ENCODE data around the gene SLC4A9. TPM values are rescaled to one million over a fixed set of nuclear protein-coding genes. Genes with fewer than 3 reads are reported as not detected.

SLC4A9 gene
- polyA plus RNA-seq, 3 donors, result 0.28 TPM; not detected in 2

DNA sequence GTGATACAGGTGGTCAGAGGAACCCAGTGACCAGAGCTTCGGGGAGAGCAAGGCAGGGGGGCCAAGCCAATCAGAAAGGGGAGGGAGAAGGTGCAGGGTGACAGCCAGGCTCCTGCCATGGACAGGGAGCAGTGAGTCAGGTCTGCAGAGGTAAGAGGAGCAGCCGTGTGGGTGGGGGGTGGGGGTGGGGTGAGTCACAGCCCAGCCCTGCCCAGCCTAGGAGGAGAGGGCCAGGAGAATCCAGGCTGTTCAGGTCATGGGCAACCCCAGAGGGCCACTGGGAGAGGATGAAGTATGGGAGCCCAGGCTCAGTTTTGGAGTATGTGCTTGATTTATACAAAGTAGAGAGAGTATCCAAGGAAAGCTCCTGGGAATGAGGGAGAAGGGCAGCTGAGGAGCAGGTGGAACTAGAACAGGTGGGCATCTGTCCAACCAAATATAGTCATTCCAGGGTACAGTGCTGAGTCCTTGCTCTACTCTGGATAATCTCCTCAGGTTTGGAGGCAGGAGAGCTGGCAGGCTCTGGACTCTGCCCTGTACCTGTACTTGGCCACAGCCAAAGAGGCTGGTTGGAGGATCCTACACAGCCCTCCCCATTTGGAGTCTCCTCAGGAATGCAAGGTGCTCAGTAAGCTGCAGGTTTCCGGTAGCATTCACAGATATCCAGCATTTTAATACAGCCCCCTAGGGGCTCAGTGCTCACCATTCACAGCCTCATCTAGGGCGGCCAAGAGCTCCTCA lies 15.1 kb upstream of the SLC4A9 start:
- Histone ChIP-seq H4K20me1 (ENCODE audit: insufficient read depth, low read length) (peaks cover 50% of the 10 kb centered on the region), H3K27ac (ENCODE audit: low read depth in 1 of 2, low read length in 2 of 2) (peak overlapping the region in 1 of 2 donors; percentile 11), H3K27me3 (ENCODE audit: control insufficient read depth in 2 of 2, insufficient read depth in 2 of 2, low read length in 2 of 2) (no peaks in the 10 kb centered on the region), H3K4me2 (replicated peaks; ENCODE audit: extremely low read depth, low read length, poor library complexity, severe bottlenecking) (peak overlapping the region; percentile 97), H3K79me2 (ENCODE audit: insufficient read depth, low read length) (peaks cover 33% of the 10 kb centered on the region), H3K4me1 (ENCODE audit: control insufficient read depth in 1 of 2, insufficient read depth in 2 of 2, low read length in 2 of 2) (peaks cover 72 to 80% of the 10 kb centered on the region in 2 donors), H3K9ac (ENCODE audit: insufficient read depth, low read length, poor library complexity, severe bottlenecking) (peak overlapping the region; percentile 13), H2AFZ (ENCODE audit: insufficient read depth, low read depth, low read length, poor library complexity, severe bottlenecking) (no peak overlapping the region), H3K9me3 (replicated peaks in 1 of 2; ENCODE audit: control insufficient read depth in 1 of 2, insufficient read depth in 1 of 2, low read length in 2 of 2) (no peaks in the 10 kb centered on the region), H3K36me3 (replicated peaks in 1 of 2; ENCODE audit: control insufficient read depth in 1 of 2, insufficient read depth in 2 of 2, low read length in 2 of 2) (no peaks in the 10 kb centered on the region), H3K4me3 (replicated peaks in 1 of 3; ENCODE audit: low read depth in 2 of 3, low read length in 3 of 3) (peak overlapping the region; percentile 52 to 99 (median 82))
- 80% methylated on average over 2 of the region's 4 CpGs for WGBS (ENCODE audit: insufficient coverage)
- Mint-ChIP-seq H3K27ac (peak overlapping the region in 6 of 7 donors; percentile 87 to 97 (median 91)), H3K4me3 (peak overlapping the region; percentile 94 to 100), H3K27me3 (ENCODE audit: low read depth in 3 of 3) (peaks cover 3 to 8% (median 5%) of the 10 kb centered on the region in 3 donors), H3K9me3 (peaks cover 0 to 9% (median 2%) of the 10 kb centered on the region in 7 donors), H3K4me1 (peaks cover 67% of the 10 kb centered on the region), H3K36me3 (peaks cover 40 to 58% of the 10 kb centered on the region in 2 donors)
- intact Hi-C loops (cut with micrococcal nuclease), result loop anchor here (5.0 kb wide), 2 partner anchors 38 to 43 kb away; partner anchors contain the start of gene PFDN1 (in 1 of the 2)
- TF ChIP-seq, protein P1, sequence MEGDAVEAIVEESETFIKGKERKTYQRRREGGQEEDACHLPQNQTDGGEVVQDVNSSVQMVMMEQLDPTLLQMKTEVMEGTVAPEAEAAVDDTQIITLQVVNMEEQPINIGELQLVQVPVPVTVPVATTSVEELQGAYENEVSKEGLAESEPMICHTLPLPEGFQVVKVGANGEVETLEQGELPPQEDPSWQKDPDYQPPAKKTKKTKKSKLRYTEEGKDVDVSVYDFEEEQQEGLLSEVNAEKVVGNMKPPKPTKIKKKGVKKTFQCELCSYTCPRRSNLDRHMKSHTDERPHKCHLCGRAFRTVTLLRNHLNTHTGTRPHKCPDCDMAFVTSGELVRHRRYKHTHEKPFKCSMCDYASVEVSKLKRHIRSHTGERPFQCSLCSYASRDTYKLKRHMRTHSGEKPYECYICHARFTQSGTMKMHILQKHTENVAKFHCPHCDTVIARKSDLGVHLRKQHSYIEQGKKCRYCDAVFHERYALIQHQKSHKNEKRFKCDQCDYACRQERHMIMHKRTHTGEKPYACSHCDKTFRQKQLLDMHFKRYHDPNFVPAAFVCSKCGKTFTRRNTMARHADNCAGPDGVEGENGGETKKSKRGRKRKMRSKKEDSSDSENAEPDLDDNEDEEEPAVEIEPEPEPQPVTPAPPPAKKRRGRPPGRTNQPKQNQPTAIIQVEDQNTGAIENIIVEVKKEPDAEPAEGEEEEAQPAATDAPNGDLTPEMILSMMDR (IDR thresholded peaks at IDR 0.05), result no peak
- DNase-seq, result peak in 2 of 3 donors; percentile 31 to 77

- peak overlapping the region; percentile 54 to 95 (median 88) for H3K27ac Mint-ChIP-seq
- peaks cover 0 to 9% (median 2%) of the 10 kb centered on the region in 7 donors for H3K9me3 Mint-ChIP-seq
- peak overlapping the region; percentile 97 for H3K4me2 ChIP-seq (replicated peaks; ENCODE audit: extremely low read depth, low read length, poor library complexity, severe bottlenecking)
- H2AFZ ChIP-seq (ENCODE audit: insufficient read depth, low read depth, low read length, poor library complexity, severe bottlenecking), result peak overlapping the region; percentile 25
- TF ChIP-seq, protein P1 (IDR thresholded peaks at IDR 0.05), result no peak
- H3K4me1 ChIP-seq (ENCODE audit: control insufficient read depth in 1 of 2, insufficient read depth in 2 of 2, low read length in 2 of 2), result peaks cover 61 to 69% of the 10 kb centered on the region in 2 donors
- H3K9ac ChIP-seq (ENCODE audit: insufficient read depth, low read length, poor library complexity, severe bottlenecking), result peak overlapping the region; percentile 76
- peaks cover 49% of the 10 kb centered on the region for H4K20me1 ChIP-seq (ENCODE audit: insufficient read depth, low read length)
- H3K4me3 ChIP-seq (replicated peaks in 1 of 3; ENCODE audit: low read depth in 2 of 3, low read length in 3 of 3), result peak overlapping the region; percentile 52 to 99 (median 82)
- peaks cover 60% of the 10 kb centered on the region for H3K4me1 Mint-ChIP-seq
- H3K9me3 ChIP-seq (replicated peaks in 1 of 2; ENCODE audit: control insufficient read depth in 1 of 2, insufficient read depth in 1 of 2, low read length in 2 of 2), result no peaks in the 10 kb centered on the region
- intact Hi-C loops (cut with micrococcal nuclease), result loop anchor here in 1 of 2 donors (5.0 kb wide), 1 partner anchor 44 kb away; the partner anchor contains the start of gene PFDN1
- H3K79me2 ChIP-seq (ENCODE audit: insufficient read depth, low read length), result peaks cover 27% of the 10 kb centered on the region
- peak overlapping the region; percentile 94 to 100 for H3K4me3 Mint-ChIP-seq
- DNase-seq, result peak; percentile 42 to 59 (median 59)
- no peaks in the 10 kb centered on the region for H3K36me3 ChIP-seq (replicated peaks in 1 of 2; ENCODE audit: control insufficient read depth in 1 of 2, insufficient read depth in 2 of 2, low read length in 2 of 2)
- peak overlapping the region in 1 of 2 donors; percentile 76 for H3K27ac ChIP-seq (ENCODE audit: low read depth in 1 of 2, low read length in 2 of 2)
- WGBS (ENCODE audit: insufficient coverage), result 5% methylated on average over 30 of the region's 35 CpGs
- peaks cover 31 to 51% of the 10 kb centered on the region in 2 donors for H3K36me3 Mint-ChIP-seq
- peaks cover 5% of the 10 kb centered on the region in 3 donors for H3K27me3 Mint-ChIP-seq (ENCODE audit: low read depth in 3 of 3)
- no peaks in the 10 kb centered on the region for H3K27me3 ChIP-seq (ENCODE audit: control insufficient read depth in 2 of 2, insufficient read depth in 2 of 2, low read length in 2 of 2)
Observed at GRCh38 chr5:140345919-140346347, 14.1 kb upstream of the SLC4A9 start.

Measured in CD14-positive monocyte (primary cell).